CD14-positive monocyte (primary cell): ENCODE measurements around the gene ESM1. TPM values are rescaled to one million over a fixed set of nuclear protein-coding genes. Genes with fewer than 3 reads are reported as not detected.

Experiments used
- DNase-seq, 3 donors: peaks; one replicate each; pipeline ENCODE4 v3.0.0-alpha.2; 2011 to 2022
- H2AFZ ChIP-seq: 2 replicates; pipeline ENCODE4 v1.6.0; 2012; ENCODE audit warnings: mild to moderate bottlenecking, low read depth, low read length, inconsistent platforms; ENCODE audit not compliant: insufficient read depth, poor library complexity, severe bottlenecking
- H3K27ac ChIP-seq, 2 donors: 1 replicate in 1 of 2; 2 replicates in 1 of 2; pipeline ENCODE4 v1.5.1; 2012 to 2013; ENCODE audit warnings: low read length in 2 of 2, control low read depth in 1 of 2, inconsistent platforms in 1 of 2, low read depth in 1 of 2, mild to moderate bottlenecking in 1 of 2
- H3K27me3 ChIP-seq, 2 donors: one replicate each; pipeline versions ENCODE4 v1.6.0 to v1.6.1; 2011 to 2013; ENCODE audit warnings: low read length in 2 of 2; ENCODE audit not compliant: control insufficient read depth in 2 of 2, insufficient read depth in 2 of 2
- H3K36me3 ChIP-seq, 2 donors: replicated peaks in 1 of 2; 1 replicate in 1 of 2; 2 replicates in 1 of 2; pipeline versions ENCODE4 v1.5.1 to v1.6.1; 2012 to 2013; ENCODE audit warnings: low read length in 2 of 2, control low read depth in 1 of 2, inconsistent platforms in 1 of 2, mild to moderate bottlenecking in 1 of 2; ENCODE audit not compliant: insufficient read depth in 2 of 2, control insufficient read depth in 1 of 2
- H3K4me1 ChIP-seq, 2 donors: 1 replicate in 1 of 2; 2 replicates in 1 of 2; pipeline versions ENCODE4 v1.5.1 to v1.6.1; 2012 to 2013; ENCODE audit warnings: low read length in 2 of 2, control low read depth in 1 of 2, inconsistent platforms in 1 of 2, mild to moderate bottlenecking in 1 of 2, moderate library complexity in 1 of 2; ENCODE audit not compliant: insufficient read depth in 2 of 2, control insufficient read depth in 1 of 2
- H3K4me2 ChIP-seq: replicated peaks from 2 replicates; pipeline ENCODE3; 2012; ENCODE audit warnings: low read length, moderate library complexity, mild to moderate bottlenecking; ENCODE audit not compliant: poor library complexity, severe bottlenecking; ENCODE audit errors: extremely low read depth
- H3K4me3 ChIP-seq, 3 experiments: fragments of 200-600 bp in 1 of 3; sonication (generic) in 1 of 3; replicated peaks in 1 of 3; 1 replicate in 2 of 3; 2 replicates in 1 of 3; pipeline ENCODE4 v1.5.1; 2011 to 2013; ENCODE audit warnings: low read length in 3 of 3, mild to moderate bottlenecking in 3 of 3, control low read depth in 2 of 3, low read depth in 2 of 3, inconsistent platforms in 1 of 3, moderate library complexity in 1 of 3
- H3K79me2 ChIP-seq: 2 replicates; pipeline ENCODE4 v1.6.0; 2012; ENCODE audit warnings: mild to moderate bottlenecking, control low read depth, inconsistent platforms, low read length, moderate library complexity; ENCODE audit not compliant: insufficient read depth
- H3K9ac ChIP-seq: 2 replicates; pipeline ENCODE4 v1.6.0; 2017; ENCODE audit warnings: low read length, mild to moderate bottlenecking; ENCODE audit not compliant: insufficient read depth, poor library complexity, severe bottlenecking
- H3K9me3 ChIP-seq, 2 donors: replicated peaks in 1 of 2; 1 replicate in 1 of 2; 2 replicates in 1 of 2; pipeline versions ENCODE4 v1.5.1 to v1.6.1; 2012 to 2013; ENCODE audit warnings: low read length in 2 of 2, control low read depth in 1 of 2; ENCODE audit not compliant: control insufficient read depth in 1 of 2, insufficient read depth in 1 of 2
- H4K20me1 ChIP-seq: 2 replicates; pipeline ENCODE4 v1.6.0; 2012; ENCODE audit warnings: mild to moderate bottlenecking, low read length, control low read depth, moderate library complexity; ENCODE audit not compliant: insufficient read depth
- H3K27ac Mint-ChIP-seq, 7 donors: one replicate each; pipeline ENCODE4 v1.8.0; 2020; ENCODE audit warnings: mild to moderate bottlenecking in 7 of 7, mixed read lengths in 7 of 7, moderate library complexity in 6 of 7, inconsistent platforms in 2 of 7
- H3K27me3 Mint-ChIP-seq, 3 donors: one replicate each; pipeline ENCODE4 v1.8.0; 2021 to 2022; ENCODE audit warnings: low read depth in 3 of 3, mild to moderate bottlenecking in 3 of 3, mixed read lengths in 3 of 3, moderate library complexity in 3 of 3, inconsistent platforms in 1 of 3
- H3K36me3 Mint-ChIP-seq, 2 donors: one replicate each; pipeline ENCODE4 v1.8.0; 2020; ENCODE audit warnings: mixed read lengths in 2 of 2, inconsistent platforms in 1 of 2, mild to moderate bottlenecking in 1 of 2
- H3K4me1 Mint-ChIP-seq: one replicate; pipeline ENCODE4 v1.8.0; 2020; ENCODE audit warnings: mild to moderate bottlenecking, mixed read lengths
- H3K4me3 Mint-ChIP-seq, 2 donors: one replicate each; pipeline ENCODE4 v1.8.0; 2020; ENCODE audit warnings: mild to moderate bottlenecking in 2 of 2, mixed read lengths in 2 of 2, moderate library complexity in 1 of 2
- H3K9me3 Mint-ChIP-seq, 7 donors: one replicate each; pipeline ENCODE4 v1.8.0; 2020 to 2022; ENCODE audit warnings: mixed read lengths in 7 of 7, mild to moderate bottlenecking in 6 of 7, moderate library complexity in 6 of 7, inconsistent platforms in 2 of 7
- WGBS: methylation state at CpG from one replicate; pipeline ENCODE4 v1.1.5; 2013; ENCODE audit warnings: missing lambda C conversion rate; ENCODE audit not compliant: insufficient coverage; 5-methylcytosine and 5-hydroxymethylcytosine counted together
- intact Hi-C, 2 donors: fragments of 100-400 bp; cut with micrococcal nuclease; formaldehyde crosslinking; loops; one replicate each; pipeline versions ENCODE4 v1.15.0 to v1.15.1; 2023
- polyA plus RNA-seq, 3 donors: library from polyadenylated mRNA; depleted of rRNA in 1 of 3; unstranded in 2 of 3; stranded (reverse) in 1 of 3; fragments of 300-500 nt in 2 of 3; fragments of >200 nt in 1 of 3; fragmentation: Illumina TruSeq in 2 of 3; gene quantifications; 1 replicate in 2 of 3; 2 replicates in 1 of 3; pipeline ENCODE4 v1.2.3, GENCODE V29; 2012 to 2021
- TF ChIP-seq, protein P1 (sequence below): fragments of 200-600 bp; IDR thresholded peaks from one replicate; pipeline ENCODE4 v1.8.0; 2022; ENCODE audit warnings: antibody characterized with exemption, mild to moderate bottlenecking

Gene ESM1
- polyA plus RNA-seq, 3 donors = not detected

DNA sequence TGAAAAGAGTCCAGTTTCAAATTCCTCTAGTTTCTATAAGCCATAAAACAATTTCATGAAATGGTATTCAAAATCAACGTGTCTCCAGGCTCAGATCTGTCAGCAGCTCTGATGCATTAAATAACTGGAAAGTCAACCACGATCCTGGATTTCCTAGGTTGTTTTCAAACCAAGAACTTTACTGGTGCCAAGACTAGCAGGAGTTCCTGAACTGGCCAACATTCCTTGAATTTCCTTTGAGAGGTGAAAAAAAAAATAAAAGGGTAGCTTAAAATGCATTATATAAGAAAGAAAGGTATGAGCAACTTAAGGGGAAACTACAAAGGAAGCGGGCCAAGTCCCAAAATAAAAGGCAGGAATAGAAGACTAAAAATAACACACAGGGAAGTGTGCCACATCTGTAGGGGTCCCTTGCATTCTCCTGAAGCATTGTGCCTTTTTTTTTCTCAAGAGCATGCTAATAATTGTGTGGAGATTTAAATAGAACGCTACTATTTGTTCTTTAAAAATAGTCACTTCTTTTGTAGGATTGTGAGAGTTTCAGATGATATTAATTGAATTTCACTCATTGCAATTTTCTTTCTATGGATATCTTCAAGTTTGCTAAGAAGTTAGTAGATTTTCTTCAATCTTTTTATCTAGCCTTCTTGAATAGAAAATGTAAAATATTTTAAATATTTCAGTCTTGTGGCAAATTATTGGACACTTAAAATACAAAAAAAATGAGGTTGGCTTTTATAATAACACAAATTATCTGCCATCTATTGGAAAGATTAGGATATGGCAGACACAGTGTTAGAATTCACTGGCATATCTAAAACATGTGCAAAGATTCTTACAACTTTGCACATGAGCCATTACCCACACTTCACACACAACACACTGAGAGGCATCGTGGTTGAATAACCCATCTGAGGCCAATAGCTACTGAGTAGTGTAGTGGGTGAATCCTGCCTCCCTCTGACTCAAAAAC is 15.3 kb downstream of the ESM1 start:
- no peaks in the 10 kb centered on the region for H3K36me3 Mint-ChIP-seq
- H3K9me3 Mint-ChIP-seq = no peaks in the 10 kb centered on the region
- no peak for DNase-seq
- Histone ChIP-seq H3K9me3 (no peaks in the 10 kb centered on the region), H3K4me1 (no peaks in the 10 kb centered on the region), H3K79me2 (no peaks in the 10 kb centered on the region), H3K36me3 (no peaks in the 10 kb centered on the region), H2AFZ (no peak overlapping the region), H3K4me2 (no peak overlapping the region), H4K20me1 (no peaks in the 10 kb centered on the region), H3K9ac (no peak overlapping the region), H3K27ac (no peak overlapping the region), H3K4me3 (no peak overlapping the region), H3K27me3 (no peaks in the 10 kb centered on the region)
- peaks cover 2 to 4% (median 3%) of the 10 kb centered on the region in 3 donors for H3K27me3 Mint-ChIP-seq
- no peaks in the 10 kb centered on the region for H3K4me1 Mint-ChIP-seq
- 86% methylated on average over 1 of the region's 5 CpGs for WGBS
- intact Hi-C loops = no loop called here
- TF ChIP-seq, protein P1, sequence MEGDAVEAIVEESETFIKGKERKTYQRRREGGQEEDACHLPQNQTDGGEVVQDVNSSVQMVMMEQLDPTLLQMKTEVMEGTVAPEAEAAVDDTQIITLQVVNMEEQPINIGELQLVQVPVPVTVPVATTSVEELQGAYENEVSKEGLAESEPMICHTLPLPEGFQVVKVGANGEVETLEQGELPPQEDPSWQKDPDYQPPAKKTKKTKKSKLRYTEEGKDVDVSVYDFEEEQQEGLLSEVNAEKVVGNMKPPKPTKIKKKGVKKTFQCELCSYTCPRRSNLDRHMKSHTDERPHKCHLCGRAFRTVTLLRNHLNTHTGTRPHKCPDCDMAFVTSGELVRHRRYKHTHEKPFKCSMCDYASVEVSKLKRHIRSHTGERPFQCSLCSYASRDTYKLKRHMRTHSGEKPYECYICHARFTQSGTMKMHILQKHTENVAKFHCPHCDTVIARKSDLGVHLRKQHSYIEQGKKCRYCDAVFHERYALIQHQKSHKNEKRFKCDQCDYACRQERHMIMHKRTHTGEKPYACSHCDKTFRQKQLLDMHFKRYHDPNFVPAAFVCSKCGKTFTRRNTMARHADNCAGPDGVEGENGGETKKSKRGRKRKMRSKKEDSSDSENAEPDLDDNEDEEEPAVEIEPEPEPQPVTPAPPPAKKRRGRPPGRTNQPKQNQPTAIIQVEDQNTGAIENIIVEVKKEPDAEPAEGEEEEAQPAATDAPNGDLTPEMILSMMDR = no peak
- H3K4me3 Mint-ChIP-seq = no peak overlapping the region
- H3K27ac Mint-ChIP-seq = no peak overlapping the region

GRCh38 chr5:54969242-54969641 is 16.2 kb downstream of the ESM1 start:
- no peaks in the 10 kb centered on the region for H3K36me3 Mint-ChIP-seq
- 100% methylated on average over 3 of the region's 4 CpGs for WGBS

More at GRCh38 chr5:54969242-54969641, 16.2 kb downstream of the ESM1 start:
- DNase-seq = no peak
- Histone ChIP-seq H3K4me1 (no peaks in the 10 kb centered on the region), H3K27me3 (no peaks in the 10 kb centered on the region), H3K79me2 (no peaks in the 10 kb centered on the region), H3K4me2 (no peak overlapping the region), H3K27ac (no peak overlapping the region), H3K36me3 (no peaks in the 10 kb centered on the region), H4K20me1 (no peaks in the 10 kb centered on the region), H3K9ac (no peak overlapping the region), H3K4me3 (no peak overlapping the region), H3K9me3 (no peaks in the 10 kb centered on the region), H2AFZ (no peak overlapping the region)
- H3K9me3 Mint-ChIP-seq = no peaks in the 10 kb centered on the region
- H3K4me3 Mint-ChIP-seq = no peak overlapping the region
- TF ChIP-seq, protein P1 = no peak
- H3K4me1 Mint-ChIP-seq = no peaks in the 10 kb centered on the region
- intact Hi-C loops = no loop called here
- no peak overlapping the region for H3K27ac Mint-ChIP-seq
- peaks cover 0 to 4% (median 3%) of the 10 kb centered on the region in 3 donors for H3K27me3 Mint-ChIP-seq
